A549 (cell line): ENCODE measurements around the gene TEX101. TPM values are rescaled to one million over a fixed set of nuclear protein-coding genes. Genes with fewer than 3 reads are reported as not detected.

ENCODE experiments used
- ATAC-seq, 2 experiments: fragments of 200-7000 bp in 1 of 2; fragments of >200 bp in 1 of 2; cut with Nextera tagmentation in 1 of 2; cut with Tn5 transposase in 1 of 2; 3 replicates each; pipeline versions ENCODE4 v1.8.0 to v1.9.1; 2018 to 2020; ENCODE audit warnings: mild to moderate bottlenecking in 1 of 2, moderate library complexity in 1 of 2
- CTCF ChIA-PET: fragments of 300-600 bp; sonication (Branson Sonifier 250); formaldehyde crosslinking; extraction: SDS; loops from one replicate; lab custom pipeline; 2021; ENCODE audit warnings: antibody characterized with exemption, inconsistent platforms; lab: Yijun Ruan, JAX
- POLR2A ChIA-PET: fragments of 350-600 bp; formaldehyde crosslinking; extraction: SDS; loops from one replicate; lab custom pipeline; 2021; ENCODE audit warnings: antibody characterized with exemption, inconsistent platforms; lab: Yijun Ruan, JAX
- DNase-seq, 2 experiments: peaks; one replicate each; pipeline versions ENCODE4 v3.0.0 to v3.0.0-alpha.2; 2011 to 2016; ENCODE audit warnings: low read depth in 1 of 2, low spot score in 1 of 2
- FAIRE-seq: peaks from 2 replicates; lab custom pipeline; 2011; peaks lifted over from hg19 to GRCh38; lab: Jason Lieb, UNC
- H3K27ac ChIP-seq, 2 experiments: fragments of >200 bp; sonication (Bioruptor Twin); formaldehyde crosslinking; 3 replicates each; pipeline ENCODE4 v1.5.1; 2016 to 2017
- H3K4me1 ChIP-seq: fragments of >200 bp; sonication (Bioruptor Twin); formaldehyde crosslinking; 3 replicates; pipeline ENCODE4 v1.6.1; 2016
- H3K4me2 ChIP-seq: fragments of >200 bp; sonication (Bioruptor Twin); formaldehyde crosslinking; 3 replicates; pipeline ENCODE4 v1.6.1; 2016
- H3K4me3 ChIP-seq: fragments of >200 bp; sonication (Bioruptor Twin); formaldehyde crosslinking; 3 replicates; pipeline ENCODE4 v1.5.1; 2016
- H3K9me3 ChIP-seq: fragments of >200 bp; sonication (Bioruptor Twin); formaldehyde crosslinking; 3 replicates; pipeline ENCODE4 v1.6.1; 2016
- BCL3 ChIP-seq: fragments of >200 bp; sonication (Bioruptor Twin); formaldehyde crosslinking; IDR thresholded peaks from 3 replicates; pipeline ENCODE4 v1.6.1; 2016
- CBX2 ChIP-seq: fragments of 200-600 bp; sonication (generic); IDR thresholded peaks from 2 replicates; pipeline ENCODE4 v1.6.1; 2016; ENCODE audit warnings: low read depth, mild to moderate bottlenecking, borderline replicate concordance
- EP300 ChIP-seq, 2 experiments: fragments of >200 bp; sonication (Bioruptor Twin); formaldehyde crosslinking; IDR thresholded peaks; 2 replicates in 1 of 2; 3 replicates in 1 of 2; pipeline ENCODE4 v1.6.1; 2016 to 2017
- HDAC2 ChIP-seq: fragments of 200-600 bp; sonication (generic); IDR thresholded peaks from 2 replicates; pipeline ENCODE4 v1.6.1; 2016
- HMGXB4 ChIP-seq: fragments of 250-450 bp; sonication (Bioruptor Pico); IDR thresholded peaks from 2 replicates; pipeline ENCODE4 v1.5.0; 2021; ENCODE audit warnings: mild to moderate bottlenecking, moderate library complexity, borderline replicate concordance
- HOXB13 ChIP-seq: fragments of 250-450 bp; sonication (Bioruptor Pico); IDR thresholded peaks from 2 replicates; pipeline ENCODE4 v1.5.0; 2020; ENCODE audit warnings: low read depth, mild to moderate bottlenecking, moderate library complexity
- JUN ChIP-seq, 2 experiments: fragments of >200 bp; sonication (Bioruptor Twin); formaldehyde crosslinking; IDR thresholded peaks; 2 replicates in 1 of 2; 3 replicates in 1 of 2; pipeline ENCODE4 v1.6.1; 2016 to 2017
- KDM1A ChIP-seq: fragments of 200-600 bp; sonication (generic); IDR thresholded peaks from 2 replicates; pipeline ENCODE4 v1.6.1; 2016; ENCODE audit warnings: low read depth, mild to moderate bottlenecking
- KDM5A ChIP-seq: fragments of 200-600 bp; sonication (generic); IDR thresholded peaks from 2 replicates; pipeline ENCODE4 v1.6.1; 2016; ENCODE audit warnings: antibody characterized with exemption, mild to moderate bottlenecking
- MAFK ChIP-seq: fragments of 450-650 bp; IDR thresholded peaks from 2 replicates; pipeline ENCODE4 v1.6.1; 2014; ENCODE audit not compliant: partially characterized antibody
- MYC ChIP-seq: IDR thresholded peaks from 2 replicates; pipeline ENCODE4 v1.6.1; 2012; ENCODE audit warnings: mild to moderate bottlenecking, inconsistent platforms, low read length, improper control_type of control experiment, borderline replicate concordance
- POLR2A ChIP-seq: IDR thresholded peaks from 2 replicates; pipeline ENCODE4 v1.6.1; 2012; ENCODE audit warnings: mild to moderate bottlenecking, low read length
- POLR2AphosphoS2 ChIP-seq: conservative IDR thresholded peaks from 2 replicates; pipeline ENCODE4 v1.6.1; 2012; ENCODE audit warnings: low read length, improper control_type of control experiment, inconsistent platforms
- RAD21 ChIP-seq, 2 experiments: fragments of >200 bp in 1 of 2; sonication (Bioruptor Twin) in 1 of 2; formaldehyde crosslinking in 1 of 2; IDR thresholded peaks in 1 of 2; conservative IDR thresholded peaks in 1 of 2; 2 replicates in 1 of 2; 3 replicates in 1 of 2; pipeline ENCODE4 v1.6.1; 2012 to 2018; ENCODE audit warnings: inconsistent platforms in 1 of 2
- RARB ChIP-seq: fragments of 250-450 bp; sonication (Bioruptor Pico); IDR thresholded peaks from 2 replicates; pipeline ENCODE4 v1.8.0; 2021; ENCODE audit warnings: mild to moderate bottlenecking, moderate library complexity
- SREBF2 ChIP-seq: fragments of 450-650 bp; IDR thresholded peaks from 2 replicates; pipeline ENCODE4 v1.6.1; 2014; ENCODE audit warnings: mild to moderate bottlenecking, moderate library complexity
- USF2 ChIP-seq: fragments of 450-650 bp; IDR thresholded peaks from 2 replicates; pipeline ENCODE4 v1.6.1; 2014; ENCODE audit warnings: antibody characterized with exemption
- ZC3H11A ChIP-seq: fragments of 450-650 bp; IDR thresholded peaks from 2 replicates; pipeline ENCODE4 v1.6.1; 2014; ENCODE audit warnings: antibody characterized with exemption, mild to moderate bottlenecking
- ZFP36 ChIP-seq: fragments of 450-650 bp; IDR thresholded peaks from 2 replicates; pipeline ENCODE4 v1.6.1; 2014; ENCODE audit warnings: borderline replicate concordance; ENCODE audit not compliant: partially characterized antibody
- ZSCAN20 ChIP-seq: fragments of 250-450 bp; sonication (Bioruptor Pico); IDR thresholded peaks from 2 replicates; pipeline ENCODE4 v1.8.0; 2022; ENCODE audit warnings: mild to moderate bottlenecking, moderate library complexity
- WGBS: methylation state at CpG from one replicate; pipeline ENCODE4 v1.1.6; 2017; ENCODE audit errors: missing lambda C conversion rate; 5-methylcytosine and 5-hydroxymethylcytosine counted together
- polyA plus RNA-seq, 4 experiments: library from polyadenylated mRNA; depleted of rRNA in 3 of 4; stranded (reverse); fragments of >200 nt; fragmentation: RNase III in 1 of 4; extraction: RNeasy Plus Mini Kit Qiagen cat#74134 plus additional on column Dnase treatment in 1 of 4; gene quantifications; 2 replicates in 3 of 4; 3 replicates in 1 of 4; pipeline ENCODE4 v1.2.3, GENCODE V29; 2011 to 2017
- TF ChIP-seq, protein P1 (sequence below): fragments of >200 bp; sonication (Bioruptor Twin); formaldehyde crosslinking; IDR thresholded peaks from 2 replicates; pipeline ENCODE4 v1.6.1; 2016
- TF ChIP-seq, protein P2 (sequence below): IDR thresholded peaks from 2 replicates; pipeline ENCODE4 v1.6.1; 2012

Gene TEX101
- polyA plus RNA-seq, 2 of the 4 experiments (the other 2 are of a cell fraction), result not detected

GRCh38 chr19:43465468-43466120 lies 50.9 kb downstream of the TEX101 start, which contains the start of gene LYPD3:
Gene LYPD3 (minus strand): TSS chr19:43465608. CDS start chr19:43465571, 37 bp downstream.
- Histone ChIP-seq H3K4me3 (peak within 1 kb of the TSS; percentile 62), H3K9me3 (no peaks in the 10 kb centered on the region), H3K4me1 (peaks cover 15% of the 10 kb centered on the region), H3K4me2 (peak within 1 kb of the TSS; percentile 82), H3K27ac (peak within 1 kb of the TSS in 1 of 2 experiments; percentile 79; a peak in 1 of 6 replicates)
- FAIRE-seq (no peak), ATAC-seq (no peak), DNase-seq (no peak)
- WGBS, result 82% methylated on average over 16 of the region's 24 CpGs
- CTCF ChIA-PET, result interaction anchor here (1.0 to 14.0 kb wide), 7 partner anchors 8 to 90 kb away, joined by 3 to 176 read pairs (median 5); no protein-coding TSS in a partner anchor
- no peak for TF ChIP-seq ZSCAN20 (CRISPR knock-in tag)
- no peak for TF ChIP-seq USF2
- TF ChIP-seq KDM1A, result no peak
- no peak for TF ChIP-seq RAD21 (conservative IDR thresholded peaks at IDR 0.05 in 1 of 2, IDR thresholded peaks at IDR 0.05 in 1 of 2)
- TF ChIP-seq HMGXB4 (CRISPR knock-in tag), result no peak
- TF ChIP-seq POLR2AphosphoS2, result no peak
- no peak for TF ChIP-seq EP300 (IDR thresholded peaks at IDR 0.05)
- no peak for TF ChIP-seq RARB (CRISPR knock-in tag)
- no peak for TF ChIP-seq ZC3H11A
- TF ChIP-seq HDAC2, result no peak
- TF ChIP-seq POLR2A, result no peak
- TF ChIP-seq JUN (IDR thresholded peaks at IDR 0.05), result no peak
- TF ChIP-seq, protein P1, sequence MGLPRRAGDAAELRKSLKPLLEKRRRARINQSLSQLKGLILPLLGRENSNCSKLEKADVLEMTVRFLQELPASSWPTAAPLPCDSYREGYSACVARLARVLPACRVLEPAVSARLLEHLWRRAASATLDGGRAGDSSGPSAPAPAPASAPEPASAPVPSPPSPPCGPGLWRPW, result no peak
- TF ChIP-seq KDM5A, result no peak
- no peak for TF ChIP-seq MYC
- TF ChIP-seq ZFP36, result no peak
- no peak for TF ChIP-seq SREBF2
- TF ChIP-seq, all 56 proteins: peak for 0
- POLR2A ChIA-PET, result no interaction called here

DNA sequence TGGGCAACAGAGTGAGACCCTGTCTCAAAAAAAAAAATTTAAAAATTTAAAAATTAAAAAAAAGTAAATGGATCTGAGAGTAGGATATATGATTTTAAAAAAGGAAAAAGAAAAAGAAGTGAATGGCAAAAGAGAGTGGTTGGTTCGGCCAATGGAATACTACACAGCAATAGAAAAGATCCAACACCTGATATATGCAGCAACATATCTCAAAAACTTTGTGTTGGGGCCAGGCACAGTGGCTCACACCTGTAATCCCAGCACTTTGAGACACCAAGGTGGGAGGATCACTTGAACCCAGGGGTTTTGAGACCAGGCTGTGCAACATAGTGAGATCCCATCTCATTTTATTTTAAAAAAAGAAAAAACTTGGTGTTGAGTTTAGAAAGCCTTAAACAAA lies 52.1 kb downstream of the TEX101 start:
- TF ChIP-seq KDM5A (no peak), ZC3H11A (no peak), BCL3 (no peak), USF2 (no peak), MAFK (no peak), CBX2 (no peak), HOXB13 (CRISPR knock-in tag) (no peak), ZSCAN20 (CRISPR knock-in tag) (no peak)
- TF ChIP-seq, protein P2, sequence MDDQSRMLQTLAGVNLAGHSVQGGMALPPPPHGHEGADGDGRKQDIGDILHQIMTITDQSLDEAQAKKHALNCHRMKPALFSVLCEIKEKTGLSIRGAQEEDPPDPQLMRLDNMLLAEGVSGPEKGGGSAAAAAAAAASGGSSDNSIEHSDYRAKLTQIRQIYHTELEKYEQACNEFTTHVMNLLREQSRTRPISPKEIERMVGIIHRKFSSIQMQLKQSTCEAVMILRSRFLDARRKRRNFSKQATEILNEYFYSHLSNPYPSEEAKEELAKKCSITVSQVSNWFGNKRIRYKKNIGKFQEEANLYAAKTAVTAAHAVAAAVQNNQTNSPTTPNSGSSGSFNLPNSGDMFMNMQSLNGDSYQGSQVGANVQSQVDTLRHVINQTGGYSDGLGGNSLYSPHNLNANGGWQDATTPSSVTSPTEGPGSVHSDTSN, result no peak
- POLR2A ChIA-PET, result no interaction called here
- Histone ChIP-seq H3K4me3 (no peak overlapping the region), H3K27ac (no peak overlapping the region), H3K9me3 (no peaks in the 10 kb centered on the region), H3K4me1 (peaks cover 15% of the 10 kb centered on the region), H3K4me2 (no peak overlapping the region)
- WGBS, result 86% methylated on average over 1 of the region's 1 CpG
- no peak for ATAC-seq
- DNase-seq, result no peak
- CTCF ChIA-PET, result interaction anchor here (0.8 to 14.0 kb wide), 6 partner anchors 10 to 88 kb away, joined by 3 to 176 read pairs (median 5); no protein-coding TSS in a partner anchor
- no peak for FAIRE-seq
